H9 (cell line): ENCODE measurements around the gene PAQR5. TPM values are rescaled to one million over a fixed set of nuclear protein-coding genes. Genes with fewer than 3 reads are reported as not detected.

ENCODE experiments used
- DNase-seq: peaks from one replicate; pipeline ENCODE4 v3.0.0-alpha.2; 2017
- H2AFZ ChIP-seq: one replicate; pipeline ENCODE4 v1.6.1; 2013; ENCODE audit warnings: mild to moderate bottlenecking, low read length, control low read depth, moderate library complexity
- H2AK5ac ChIP-seq: 2 replicates; pipeline ENCODE4 v1.6.1; 2013; ENCODE audit warnings: low read length, control low read depth, mixed read lengths; ENCODE audit not compliant: insufficient read length
- H2BK120ac ChIP-seq: one replicate; pipeline ENCODE4 v1.6.1; 2013; ENCODE audit warnings: low read depth, mild to moderate bottlenecking, low read length, control low read depth, inconsistent platforms; ENCODE audit not compliant: poor library complexity, severe bottlenecking
- H2BK12ac ChIP-seq: 2 replicates; pipeline ENCODE4 v1.6.1; 2013; ENCODE audit warnings: low read length, control low read depth, mixed read lengths, low read depth; ENCODE audit not compliant: insufficient read length
- H2BK15ac ChIP-seq: 2 replicates; pipeline ENCODE4 v1.6.1; 2013; ENCODE audit warnings: low read depth, low read length, control low read depth
- H2BK20ac ChIP-seq: one replicate; pipeline ENCODE4 v1.6.1; 2013; ENCODE audit warnings: low read depth, mild to moderate bottlenecking, low read length, control low read depth, inconsistent platforms; ENCODE audit not compliant: poor library complexity, severe bottlenecking
- H2BK5ac ChIP-seq: 2 replicates; pipeline ENCODE4 v1.6.1; 2013; ENCODE audit warnings: low read length, control low read depth, mixed read lengths; ENCODE audit not compliant: insufficient read length
- H3K14ac ChIP-seq: 2 replicates; pipeline ENCODE4 v1.6.1; 2013; ENCODE audit warnings: low read length, control low read depth; ENCODE audit not compliant: insufficient read depth
- H3K18ac ChIP-seq: 2 replicates; pipeline ENCODE4 v1.6.1; 2013; ENCODE audit warnings: low read depth, mild to moderate bottlenecking, mixed read lengths, low read length, control low read depth; ENCODE audit not compliant: insufficient read length
- H3K23ac ChIP-seq: 2 replicates; pipeline ENCODE4 v1.6.1; 2013; ENCODE audit warnings: low read length, control low read depth, mixed read lengths, low read depth; ENCODE audit not compliant: insufficient read length
- H3K23me2 ChIP-seq: 2 replicates; pipeline ENCODE4 v1.6.1; 2013; ENCODE audit warnings: low read depth, mild to moderate bottlenecking, mixed read lengths, low read length, control low read depth; ENCODE audit not compliant: insufficient read length, poor library complexity, severe bottlenecking
- H3K27ac ChIP-seq: 2 replicates; pipeline ENCODE4 v1.5.1; 2013; ENCODE audit warnings: low read length, control low read depth, mixed read lengths, low read depth; ENCODE audit not compliant: insufficient read length
- H3K27me3 ChIP-seq: 2 replicates; pipeline ENCODE4 v1.6.1; 2013; ENCODE audit warnings: low read length, control low read depth, inconsistent platforms; ENCODE audit not compliant: insufficient read depth
- H3K4ac ChIP-seq: 2 replicates; pipeline ENCODE4 v1.6.1; 2013; ENCODE audit warnings: low read depth, mild to moderate bottlenecking, control low read depth, inconsistent platforms, low read length, moderate library complexity
- H3K4me1 ChIP-seq: 2 replicates; pipeline ENCODE4 v1.6.1; 2013; ENCODE audit warnings: low read length, control low read depth, inconsistent platforms; ENCODE audit not compliant: insufficient read depth
- H3K4me2 ChIP-seq: 2 replicates; pipeline ENCODE4 v1.6.1; 2013; ENCODE audit warnings: low read length, control low read depth, mixed read lengths; ENCODE audit not compliant: insufficient read length, insufficient read depth
- H3K56ac ChIP-seq: 2 replicates; pipeline ENCODE4 v1.6.1; 2013; ENCODE audit warnings: low read depth, mild to moderate bottlenecking, mixed read lengths, low read length, control low read depth; ENCODE audit not compliant: insufficient read length
- H3K79me1 ChIP-seq: 2 replicates; pipeline ENCODE4 v1.6.1; 2013; ENCODE audit warnings: low read depth, mild to moderate bottlenecking, moderate library complexity, low read length, control low read depth, inconsistent platforms; ENCODE audit not compliant: insufficient read depth, poor library complexity, severe bottlenecking
- H3K79me2 ChIP-seq: 2 replicates; pipeline ENCODE4 v1.6.1; 2013; ENCODE audit warnings: low read length, control low read depth, inconsistent platforms; ENCODE audit not compliant: insufficient read depth
- H3K9ac ChIP-seq: 2 replicates; pipeline ENCODE4 v1.6.1; 2013; ENCODE audit warnings: low read length, control low read depth, mixed read lengths; ENCODE audit not compliant: insufficient read length; ENCODE audit errors: extremely low read depth
- H3K9me3 ChIP-seq: one replicate; pipeline ENCODE4 v1.6.1; 2013; ENCODE audit warnings: low read depth, low read length, inconsistent platforms; ENCODE audit not compliant: control insufficient read depth
- H3T11ph ChIP-seq: one replicate; pipeline ENCODE4 v1.6.1; 2013; ENCODE audit warnings: mild to moderate bottlenecking, low read length, control low read depth, inconsistent platforms
- H4K20me1 ChIP-seq: one replicate; pipeline ENCODE4 v1.6.1; 2013; ENCODE audit not compliant: control insufficient read depth, insufficient read length, insufficient read depth
- H4K5ac ChIP-seq: 2 replicates; pipeline ENCODE4 v1.6.1; 2013; ENCODE audit warnings: low read depth, mild to moderate bottlenecking, mixed read lengths, low read length, control low read depth; ENCODE audit not compliant: insufficient read length
- H4K8ac ChIP-seq: replicated peaks from 2 replicates; pipeline ENCODE4 v1.6.1; 2013; ENCODE audit warnings: low read length, control low read depth, mixed read lengths, low read depth; ENCODE audit not compliant: insufficient read length
- H4K91ac ChIP-seq: 2 replicates; pipeline ENCODE4 v1.6.1; 2013; ENCODE audit warnings: low read depth, mild to moderate bottlenecking, moderate library complexity, mixed read lengths, low read length, control low read depth; ENCODE audit not compliant: insufficient read length
- H3K27ac Mint-ChIP-seq, 3 experiments: 2 replicates in 2 of 3; 3 replicates in 1 of 3; pipeline ENCODE4 v1.8.0; 2020 to 2021; ENCODE audit warnings: mixed read lengths in 3 of 3, mild to moderate bottlenecking in 1 of 3, moderate library complexity in 1 of 3
- H3K27me3 Mint-ChIP-seq: 2 replicates; pipeline ENCODE4 v1.8.0; 2021; ENCODE audit warnings: low read depth, mild to moderate bottlenecking, moderate library complexity, mixed read lengths
- H3K36me3 Mint-ChIP-seq, 3 experiments: 2 replicates in 2 of 3; 3 replicates in 1 of 3; pipeline ENCODE4 v1.8.0; 2020 to 2021; ENCODE audit warnings: low read depth in 3 of 3, mixed read lengths in 3 of 3; ENCODE audit not compliant: insufficient read depth in 1 of 3
- H3K4me1 Mint-ChIP-seq, 2 experiments: 2 replicates each; pipeline ENCODE4 v1.8.0; 2020; ENCODE audit warnings: mixed read lengths in 2 of 2
- H3K4me3 Mint-ChIP-seq, 2 experiments: 2 replicates in 1 of 2; 3 replicates in 1 of 2; pipeline ENCODE4 v1.8.0; 2020 to 2021; ENCODE audit warnings: mild to moderate bottlenecking in 2 of 2, mixed read lengths in 2 of 2, moderate library complexity in 1 of 2
- H3K9me3 Mint-ChIP-seq, 2 experiments: 2 replicates in 1 of 2; 3 replicates in 1 of 2; pipeline ENCODE4 v1.8.0; 2020; ENCODE audit warnings: mild to moderate bottlenecking in 2 of 2, mixed read lengths in 2 of 2, moderate library complexity in 1 of 2
- WGBS: extraction: QIAGEN DNeasy Blood & Tissue Kit; methylation state at CpG from one replicate; pipeline ENCODE4 v1.1.7; 2013; ENCODE audit warnings: missing lambda C conversion rate, low lambda C conversion rate, mixed read lengths; ENCODE audit not compliant: insufficient read length; ENCODE audit errors: extremely low coverage; 5-methylcytosine and 5-hydroxymethylcytosine counted together
- total RNA-seq: library from RNA; stranded (reverse); gene quantifications from 2 replicates; pipeline ENCODE4 v1.2.1, GENCODE V29; 2021
- TF ChIP-seq, protein P1 (sequence below): fragments of 200-600 bp; sonication (generic); conservative IDR thresholded peaks from 3 replicates; pipeline ENCODE4 v1.8.0; 2021; ENCODE audit warnings: antibody characterized with exemption, mild to moderate bottlenecking

The PAQR5 gene
- total RNA-seq, 1 experiment from 2014 or later: 1.6 TPM

GRCh38 chr15:69360642-69361041 lies 61.9 kb downstream of the PAQR5 start:
- H3K4ac ChIP-seq: no peak overlapping the region
- H3K27ac ChIP-seq: no peak overlapping the region
- H3K27ac Mint-ChIP-seq: 0 out of 7 replicates have a peak overlapping the region, but pooled peaks of 1 of the 3 experiments have one; percentile 19
- peaks cover 6 to 12% of the 10 kb centered on the region in 2 experiments for H3K4me1 Mint-ChIP-seq
- DNase-seq: no peak
- no peak overlapping the region for H2BK15ac ChIP-seq
- no peak overlapping the region for H2BK20ac ChIP-seq
- H3K27me3 Mint-ChIP-seq: no peaks in the 10 kb centered on the region
- no peak overlapping the region for H4K5ac ChIP-seq
- H2AK5ac ChIP-seq: no peak overlapping the region
- no peak overlapping the region for H2BK12ac ChIP-seq
- no peaks in the 10 kb centered on the region; the same call in 1 of the 2 replicates for H3K4me1 ChIP-seq
- H3K9me3 ChIP-seq: no peaks in the 10 kb centered on the region
- peaks cover 0 to 3% (median 0%) of the 10 kb centered on the region in 3 experiments; a peak in 2 of 7 replicates for H3K36me3 Mint-ChIP-seq
- H4K20me1 ChIP-seq: no peaks in the 10 kb centered on the region
- H3K18ac ChIP-seq: no peak overlapping the region
- H3K56ac ChIP-seq: no peak overlapping the region
- H3K14ac ChIP-seq: no peak overlapping the region
- no peak overlapping the region for H3K4me3 Mint-ChIP-seq
- no peak overlapping the region for H4K91ac ChIP-seq
- no peak overlapping the region for H4K8ac ChIP-seq
- H3K79me1 ChIP-seq: no peaks in the 10 kb centered on the region
- H3K23ac ChIP-seq: no peak overlapping the region
- H3K4me2 ChIP-seq: no peak overlapping the region
- no peak overlapping the region for H2BK120ac ChIP-seq
- no peak overlapping the region for H3K9ac ChIP-seq
- no peak overlapping the region for H3T11ph ChIP-seq
- H3K9me3 Mint-ChIP-seq: no peaks in the 10 kb centered on the region
- no peaks in the 10 kb centered on the region for H3K23me2 ChIP-seq
- H3K79me2 ChIP-seq: no peaks in the 10 kb centered on the region
- TF ChIP-seq, protein P1, sequence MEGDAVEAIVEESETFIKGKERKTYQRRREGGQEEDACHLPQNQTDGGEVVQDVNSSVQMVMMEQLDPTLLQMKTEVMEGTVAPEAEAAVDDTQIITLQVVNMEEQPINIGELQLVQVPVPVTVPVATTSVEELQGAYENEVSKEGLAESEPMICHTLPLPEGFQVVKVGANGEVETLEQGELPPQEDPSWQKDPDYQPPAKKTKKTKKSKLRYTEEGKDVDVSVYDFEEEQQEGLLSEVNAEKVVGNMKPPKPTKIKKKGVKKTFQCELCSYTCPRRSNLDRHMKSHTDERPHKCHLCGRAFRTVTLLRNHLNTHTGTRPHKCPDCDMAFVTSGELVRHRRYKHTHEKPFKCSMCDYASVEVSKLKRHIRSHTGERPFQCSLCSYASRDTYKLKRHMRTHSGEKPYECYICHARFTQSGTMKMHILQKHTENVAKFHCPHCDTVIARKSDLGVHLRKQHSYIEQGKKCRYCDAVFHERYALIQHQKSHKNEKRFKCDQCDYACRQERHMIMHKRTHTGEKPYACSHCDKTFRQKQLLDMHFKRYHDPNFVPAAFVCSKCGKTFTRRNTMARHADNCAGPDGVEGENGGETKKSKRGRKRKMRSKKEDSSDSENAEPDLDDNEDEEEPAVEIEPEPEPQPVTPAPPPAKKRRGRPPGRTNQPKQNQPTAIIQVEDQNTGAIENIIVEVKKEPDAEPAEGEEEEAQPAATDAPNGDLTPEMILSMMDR: no peak
- H2BK5ac ChIP-seq: no peak overlapping the region
- no peaks in the 10 kb centered on the region for H3K27me3 ChIP-seq
- WGBS: no CpG with 5 or more reads among the region's 1 CpG
- H2AFZ ChIP-seq: no peak overlapping the region
